Spinal cord (tissue), 10 donors: ENCODE data around the gene TOMM20. TPM values are rescaled to one million over a fixed set of nuclear protein-coding genes. Genes with fewer than 3 reads are reported as not detected.
"Not testable (repeated sequence)": the region's sequence is repeated elsewhere in the genome, so short reads cannot be mapped to it uniquely, and the experiment has no call there.

Source experiments
- DNase-seq, 6 donors: peaks; one replicate each; pipeline versions ENCODE4 v3.0.0 to v3.0.0-alpha.2; 2013 to 2015; ENCODE audit warnings: low spot score in 6 of 6, low read depth in 4 of 6
- H3K27ac ChIP-seq: one replicate; pipeline ENCODE4 v1.5.1; 2013; ENCODE audit warnings: low read depth, low read length, control low read depth
- H3K27me3 ChIP-seq: one replicate; pipeline ENCODE4 v1.6.1; 2013; ENCODE audit warnings: low read length; ENCODE audit not compliant: control insufficient read depth, insufficient read depth
- H3K36me3 ChIP-seq: one replicate; pipeline ENCODE4 v1.6.1; 2013; ENCODE audit warnings: low read length; ENCODE audit not compliant: control insufficient read depth, insufficient read depth
- H3K4me1 ChIP-seq: one replicate; pipeline ENCODE4 v1.6.1; 2013; ENCODE audit warnings: low read length; ENCODE audit not compliant: control insufficient read depth, insufficient read depth
- H3K4me3 ChIP-seq: one replicate; pipeline ENCODE4 v1.5.1; 2013; ENCODE audit warnings: low read depth, low read length, control low read depth
- H3K9me3 ChIP-seq: one replicate; pipeline ENCODE4 v1.6.1; 2013; ENCODE audit warnings: low read length; ENCODE audit not compliant: control insufficient read depth, insufficient read depth
- WGBS: methylation state at CpG from one replicate; pipeline ENCODE4 v1.1.5; 2013; ENCODE audit warnings: missing lambda C conversion rate; ENCODE audit not compliant: insufficient coverage; 5-methylcytosine and 5-hydroxymethylcytosine counted together
- polyA plus RNA-seq, 2 donors: library from polyadenylated mRNA; unstranded; fragments of 120-200 nt; gene quantifications; one replicate each; pipeline ENCODE4 v1.2.1, GENCODE V29; 2013; ENCODE audit not compliant: insufficient read length in 2 of 2
- total RNA-seq, 2 donors: library from RNA; depleted of rRNA in 1 of 2; stranded (reverse); fragments of 120-200 nt in 1 of 2; fragments of >200 nt in 1 of 2; gene quantifications; one replicate each; pipeline versions ENCODE4 v1.2.3 to v1.2.4, GENCODE V29; 2013 to 2014
- donor health status: healthy.

The TOMM20 gene
- total and polyA plus RNA-seq, 4 donors = 87.4 to 180 (median 161) TPM

GRCh38 chr1:235072577-235072976 lies 56.1 kb downstream of the TOMM20 start:
- not testable (repeated sequence) for H3K4me3 ChIP-seq, H3K27me3 ChIP-seq, H3K9me3 ChIP-seq, H3K36me3 ChIP-seq, H3K27ac ChIP-seq, DNase-seq
- WGBS = no CpG with 5 or more reads among the region's 3 CpGs
- H3K4me1 ChIP-seq = peaks cover 51% of the 10 kb centered on the region

DNA sequence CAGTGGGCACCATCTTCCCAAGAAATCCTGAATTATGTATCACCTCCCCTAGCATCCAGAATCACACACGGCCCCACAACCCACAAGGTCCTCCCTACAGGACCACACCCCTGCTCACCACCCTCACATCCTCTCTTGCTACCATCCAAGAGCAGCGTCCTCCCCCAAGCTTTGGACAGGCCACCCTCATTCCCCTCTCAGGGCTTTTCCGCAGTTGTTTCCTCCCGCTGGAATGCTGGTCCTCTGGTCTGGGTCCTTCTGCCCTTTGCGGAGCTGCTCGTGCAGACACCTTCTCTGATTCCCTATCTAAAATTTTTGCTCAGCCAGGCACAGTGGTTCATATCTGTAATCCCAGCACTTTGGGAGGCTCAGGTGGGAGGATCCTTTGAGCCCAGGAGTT lies 56.5 kb downstream of the TOMM20 start:
- DNase-seq = no peak
- H3K4me1 ChIP-seq = peaks cover 53% of the 10 kb centered on the region
- 92% methylated on average over 6 of the region's 6 CpGs for WGBS

GRCh38 chr1:235070819-235071218 lies 57.8 kb downstream of the TOMM20 start:
- Histone ChIP-seq H3K4me1 (peaks cover 50% of the 10 kb centered on the region), H3K4me3 (no peak overlapping the region), H3K9me3 (no peaks in the 10 kb centered on the region), H3K27ac (no peak overlapping the region), H3K36me3 (no peaks in the 10 kb centered on the region), H3K27me3 (no peaks in the 10 kb centered on the region)
- DNase-seq = no peak

More for the DNA sequence above, 56.5 kb downstream of the TOMM20 start:
- no peak overlapping the region for H3K4me3 ChIP-seq
- H3K27me3 ChIP-seq = no peaks in the 10 kb centered on the region
- H3K9me3 ChIP-seq = no peaks in the 10 kb centered on the region
- H3K27ac ChIP-seq = no peak overlapping the region
- no peaks in the 10 kb centered on the region for H3K36me3 ChIP-seq

GRCh38 chr1:235069577-235070563 lies 58.8 kb downstream of the TOMM20 start:
- no peak overlapping the region for H3K27ac ChIP-seq
- H3K9me3 ChIP-seq = no peaks in the 10 kb centered on the region
- DNase-seq = peak in 1 of 6 donors; percentile 68
- H3K4me3 ChIP-seq = no peak overlapping the region
- H3K27me3 ChIP-seq = no peaks in the 10 kb centered on the region
- 59% methylated on average over 32 of the region's 34 CpGs for WGBS
- no peaks in the 10 kb centered on the region for H3K36me3 ChIP-seq
- peaks cover 42% of the 10 kb centered on the region for H3K4me1 ChIP-seq

GRCh38 chr1:235069176-235069575 lies 59.5 kb downstream of the TOMM20 start:
- Histone ChIP-seq H3K36me3 (no peaks in the 10 kb centered on the region), H3K4me1 (peaks cover 35% of the 10 kb centered on the region), H3K9me3 (no peaks in the 10 kb centered on the region), H3K27ac (no peak overlapping the region), H3K27me3 (no peaks in the 10 kb centered on the region), H3K4me3 (no peak overlapping the region)
- no peak for DNase-seq
- WGBS = 94% methylated on average over 4 of the region's 5 CpGs

- WGBS = 57% methylated on average over 13 of the region's 19 CpGs
- DNase-seq = no peak
- Histone ChIP-seq H3K27me3 (no peaks in the 10 kb centered on the region), H3K27ac (no peak overlapping the region), H3K36me3 (no peaks in the 10 kb centered on the region), H3K4me1 (peaks cover 28% of the 10 kb centered on the region), H3K4me3 (no peak overlapping the region), H3K9me3 (no peaks in the 10 kb centered on the region)
Observed at GRCh38 chr1:235068158-235069121, 60.2 kb downstream of the TOMM20 start.

DNA sequence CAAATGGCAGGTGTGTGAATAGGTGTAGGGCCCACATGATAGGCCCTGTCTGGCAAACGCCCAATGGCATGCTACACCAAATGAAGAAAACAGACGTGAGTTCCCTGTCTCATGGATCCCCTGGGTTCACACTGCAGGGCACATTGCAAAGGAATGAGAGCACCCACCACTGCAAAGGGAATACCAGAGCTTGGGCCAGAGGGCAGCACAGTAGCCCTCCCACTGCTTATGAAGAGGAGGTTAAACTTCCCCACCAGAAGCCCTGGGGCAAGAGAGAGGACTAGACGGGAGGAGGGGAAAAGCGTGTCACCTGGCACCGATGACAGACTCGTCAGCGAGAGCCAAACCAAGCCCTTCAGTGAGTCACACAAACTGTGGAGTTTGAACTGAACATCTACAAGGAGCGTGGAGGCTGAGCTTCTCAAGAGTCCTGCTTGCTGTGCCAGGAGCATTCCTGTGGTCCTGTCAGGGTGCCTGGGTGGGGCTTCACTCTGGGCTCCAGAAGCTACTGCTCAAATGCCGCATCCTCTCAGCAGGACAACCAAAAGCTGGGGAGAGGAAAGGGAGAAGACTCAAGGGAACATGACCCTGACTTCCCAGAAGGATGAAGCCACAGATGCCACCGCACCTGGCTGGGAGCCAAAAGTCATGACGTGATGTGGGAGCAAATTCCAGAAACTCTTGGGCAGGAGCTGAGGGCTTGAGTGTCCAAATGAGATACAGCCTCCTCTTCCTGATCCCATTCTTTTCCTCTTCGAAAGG lies 61.1 kb downstream of the TOMM20 start:
- no peak overlapping the region for H3K4me3 ChIP-seq
- H3K9me3 ChIP-seq = no peaks in the 10 kb centered on the region
- no peak overlapping the region for H3K27ac ChIP-seq
- peak in 5 of 6 donors; percentile 50 to 88 (median 62) for DNase-seq
- peaks cover 24% of the 10 kb centered on the region for H3K4me1 ChIP-seq
- H3K27me3 ChIP-seq = no peaks in the 10 kb centered on the region
- 56% methylated on average over 12 of the region's 12 CpGs for WGBS
- H3K36me3 ChIP-seq = no peaks in the 10 kb centered on the region

DNA sequence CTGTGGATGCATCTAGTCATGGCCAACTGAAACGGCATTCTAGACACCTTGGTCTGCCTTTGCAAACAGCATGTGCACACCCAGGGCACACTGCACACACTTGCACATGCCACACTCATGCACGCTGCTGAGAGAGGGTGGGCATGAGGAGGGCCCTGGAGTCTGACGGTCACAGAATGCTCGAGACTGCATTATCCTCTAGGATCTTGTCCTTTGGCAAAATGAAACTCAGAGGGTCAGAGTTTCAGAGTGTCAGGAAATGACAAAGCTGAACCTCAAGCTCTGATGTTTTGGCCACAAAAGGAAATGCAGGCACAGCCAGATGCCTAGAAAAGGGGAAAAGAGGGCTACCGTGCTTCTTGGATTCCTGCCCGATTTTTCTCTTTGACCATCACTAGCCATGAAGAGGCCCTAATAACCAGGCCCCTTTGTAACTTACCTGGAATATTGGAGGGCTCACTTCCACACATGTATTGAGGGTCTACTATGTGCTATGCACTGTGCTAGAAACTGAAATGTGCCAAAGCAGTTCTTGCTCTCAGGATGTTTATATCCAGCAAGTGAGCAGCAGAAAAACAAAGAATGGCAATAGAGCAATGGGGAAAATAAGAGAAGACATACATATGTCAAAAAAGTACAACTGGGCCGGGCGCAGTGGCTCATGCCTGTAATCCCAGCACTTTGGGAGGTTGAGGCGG lies 65.4 kb downstream of the TOMM20 start:
- H3K27me3 ChIP-seq = no peaks in the 10 kb centered on the region
- no peak for DNase-seq
- H3K9me3 ChIP-seq = no peaks in the 10 kb centered on the region
- H3K4me3 ChIP-seq = no peak overlapping the region
- peaks cover 15% of the 10 kb centered on the region for H3K4me1 ChIP-seq
- no peaks in the 10 kb centered on the region for H3K36me3 ChIP-seq
- no peak overlapping the region for H3K27ac ChIP-seq
- 73% methylated on average over 4 of the region's 9 CpGs for WGBS
